K562 (cell line): Measurements from ENCODE around the gene GLIS1. TPM values are rescaled to one million over a fixed set of nuclear protein-coding genes. Genes with fewer than 3 reads are reported as not detected.
A peak's percentile ranks its signal among the peaks of the same experiment; 100 is the strongest.

Experiments used
- ATAC-seq: fragments of 200-7000 bp; cut with Tn5 transposase; 3 replicates; pipeline ENCODE4 v1.9.1; 2020; ENCODE audit warnings: moderate library complexity
- BruUV-seq: library from RNA; stranded (reverse); fragments of 400-500 nt; replicated peaks from 2 replicates; lab custom pipeline; 2021; lab: Mats Ljungman, UMichigan
- CTCF ChIA-PET: fragments of 300-600 bp; formaldehyde crosslinking; extraction: SDS; loops from one replicate; lab custom pipeline; 2021; ENCODE audit warnings: low intra/inter-chr PET ratio; lab: Yijun Ruan, JAX
- POLR2A ChIA-PET: fragments of 300-600, 350-650 bp; sonication (Branson Sonifier 250); formaldehyde crosslinking; extraction: SDS; loops from one replicate; lab custom pipeline; 2021; ENCODE audit warnings: antibody characterized with exemption, inconsistent platforms; lab: Yijun Ruan, JAX
- DNase-seq, 4 experiments: peaks; one replicate each; pipeline versions ENCODE4 v3.0.0 to v3.0.0-alpha.2; 2011 to 2018; ENCODE audit warnings: low spot score in 3 of 4, mixed read lengths in 3 of 4; ENCODE audit errors: extremely low read depth in 1 of 4
- FAIRE-seq: peaks from 2 replicates; lab custom pipeline; 2011; peaks lifted over from hg19 to GRCh38; lab: Jason Lieb, UNC
- H2AFZ ChIP-seq: 2 replicates; pipeline ENCODE4 v1.6.0; 2011; ENCODE audit warnings: low read depth, low read length, control low read depth, inconsistent platforms
- H3K27ac ChIP-seq: fragments of 200-600 bp; 3 replicates; pipeline ENCODE4 v1.8.0; 2011; ENCODE audit warnings: low read depth, mild to moderate bottlenecking, control low read depth, inconsistent platforms, low read length, moderate library complexity, mixed read lengths; ENCODE audit errors: extremely low read depth
- H3K27me3 ChIP-seq, 2 experiments: fragments of 300-600 bp in 1 of 2; 2 replicates in 1 of 2; 3 replicates in 1 of 2; pipeline versions ENCODE4 v1.6.0 to v1.8.0; 2011; ENCODE audit warnings: inconsistent platforms in 2 of 2, low read length in 2 of 2, mild to moderate bottlenecking in 1 of 2, mixed read lengths in 1 of 2, moderate library complexity in 1 of 2; ENCODE audit not compliant: control insufficient read depth in 2 of 2, insufficient read depth in 2 of 2
- H3K36me3 ChIP-seq: fragments of 300-600 bp; 3 replicates; pipeline ENCODE4 v1.8.0; 2011; ENCODE audit warnings: mild to moderate bottlenecking, low read length, inconsistent platforms; ENCODE audit not compliant: control insufficient read depth, insufficient read depth
- H3K4me1 ChIP-seq, 2 experiments: fragments of 200-600 bp in 1 of 2; replicated peaks in 1 of 2; 2 replicates in 1 of 2; 3 replicates in 1 of 2; pipeline versions ENCODE4 v1.5.1 to v1.8.0; 2011; ENCODE audit warnings: inconsistent platforms in 2 of 2, low read length in 2 of 2, mild to moderate bottlenecking in 1 of 2, mixed read lengths in 1 of 2, moderate library complexity in 1 of 2; ENCODE audit not compliant: control insufficient read depth in 2 of 2, insufficient read depth in 2 of 2
- H3K4me2 ChIP-seq: 2 replicates; pipeline ENCODE4 v1.6.1; 2011; ENCODE audit warnings: low read length, control low read depth, inconsistent platforms, mixed read lengths; ENCODE audit not compliant: insufficient read depth
- H3K4me3 ChIP-seq: fragments of 200-600 bp; sonication (generic), shearing (Covaris generic); 2 replicates; pipeline ENCODE4 v1.5.1; 2016; ENCODE audit warnings: control low read depth, inconsistent platforms
- H3K79me2 ChIP-seq: fragments of 200-600 bp; 3 replicates; pipeline ENCODE4 v1.8.0; 2011; ENCODE audit warnings: low read length, inconsistent platforms; ENCODE audit not compliant: control insufficient read depth, insufficient read depth
- H3K9ac ChIP-seq, 2 experiments: 2 replicates each; pipeline versions ENCODE4 v1.6.0 to v1.6.1; 2011; ENCODE audit warnings: low read depth in 2 of 2, low read length in 2 of 2, control low read depth in 1 of 2, inconsistent platforms in 1 of 2, mild to moderate bottlenecking in 1 of 2, mixed read lengths in 1 of 2; ENCODE audit not compliant: insufficient read depth in 1 of 2
- H3K9me1 ChIP-seq: one replicate; pipeline ENCODE4 v1.6.0; 2011; ENCODE audit warnings: inconsistent platforms, mild to moderate bottlenecking, low read length, moderate library complexity; ENCODE audit not compliant: control insufficient read depth, insufficient read depth
- H3K9me3 ChIP-seq: replicated peaks from 2 replicates; pipeline ENCODE4 v1.5.1; 2011; ENCODE audit warnings: low read depth, low read length, inconsistent platforms; ENCODE audit not compliant: control insufficient read depth, insufficient read depth
- H4K20me1 ChIP-seq: replicated peaks from 2 replicates; pipeline ENCODE4 v1.6.1; 2011; ENCODE audit warnings: low read length, inconsistent platforms, mixed read lengths; ENCODE audit not compliant: control insufficient read depth, insufficient read depth
- BACH1 ChIP-seq: fragments of 200-800 bp; sonication (Bioruptor generic); IDR thresholded peaks from 2 replicates; pipeline ENCODE4 v1.6.1; 2016; ENCODE audit warnings: missing genetic modification characterization, missing compliant biosample characterization
- FOXK1 ChIP-seq: sonication (generic); formaldehyde crosslinking; IDR thresholded peaks from 2 replicates; pipeline ENCODE4 v1.8.0; 2022; ENCODE audit warnings: missing genetic modification reagents, mild to moderate bottlenecking, borderline replicate concordance
- SRSF1 ChIP-seq: fragments of 200-400 bp; formaldehyde crosslinking; IDR thresholded peaks from 2 replicates; pipeline ENCODE4 v1.6.1; 2017; ENCODE audit warnings: mild to moderate bottlenecking, low read depth, low read length, moderate library complexity
- USF2 ChIP-seq: sonication (generic); formaldehyde crosslinking; IDR thresholded peaks from 2 replicates; pipeline ENCODE4 v1.5.0; 2020; ENCODE audit warnings: missing genetic modification reagents
- ZBTB17 ChIP-seq: fragments of 450-650 bp; formaldehyde crosslinking; IDR thresholded peaks from 2 replicates; pipeline ENCODE4 v1.4.0; 2020; ENCODE audit warnings: mild to moderate bottlenecking
- ZFP1 ChIP-seq: fragments of 450-650 bp; formaldehyde crosslinking; IDR thresholded peaks from 2 replicates; pipeline ENCODE4 v1.4.0; 2020; ENCODE audit warnings: mild to moderate bottlenecking, mixed read lengths
- WGBS: fragments of 100-300 bp; shearing (Covaris generic); methylation state at CpG from one replicate; pipeline ENCODE4 v1.1.6; 2016; ENCODE audit warnings: low coverage, mixed read lengths; ENCODE audit not compliant: insufficient coverage; ENCODE audit errors: missing lambda C conversion rate; 5-methylcytosine and 5-hydroxymethylcytosine counted together
- in situ Hi-C: fragments of 300-500 bp; cut with MboI; formaldehyde crosslinking; loops from 4 replicates; pipeline ENCODE4 v1.15.0; 2018; ENCODE audit warnings: inconsistent platforms, mixed read lengths
- intact Hi-C: fragments of 100-400 bp; cut with micrococcal nuclease; formaldehyde crosslinking; loops from 2 replicates; pipeline ENCODE4 v1.14.2; 2022
- polyA plus RNA-seq, 8 experiments: library from polyadenylated mRNA; depleted of rRNA in 4 of 8; stranded (reverse) in 5 of 8; unstranded in 3 of 8; fragments of >200 nt; fragmentation: Nextera tagmentation in 2 of 8; fragmentation: Illumina TruSeq in 1 of 8; extraction: Ambion mirVana in 2 of 8; extraction: Trizol in 1 of 8; gene quantifications; 2 replicates each; pipeline versions ENCODE4 v1.2.1 to v1.2.3, GENCODE V29; 2011 to 2014; ENCODE audit warnings: inconsistent platforms in 1 of 8, missing spikeins in 1 of 8
- total RNA-seq, 7 experiments: library from RNA; depleted of rRNA in 6 of 7; stranded (reverse); fragments of >200 nt in 6 of 7; fragmentation: Illumina TruSeq in 2 of 7; extraction: Trizol in 2 of 7; gene quantifications; 2 replicates each; pipeline versions ENCODE4 v1.2.1 to v1.2.3, GENCODE V29; 2011 to 2021; ENCODE audit warnings: low replicate concordance in 1 of 7
- TF ChIP-seq, protein P1 (sequence below), 3 experiments: IDR thresholded peaks in 2 of 3; conservative IDR thresholded peaks in 1 of 3; 2 replicates each; pipeline ENCODE4 v1.5.1; 2011 to 2012; ENCODE audit warnings: low read length in 3 of 3, mild to moderate bottlenecking in 3 of 3, control low read depth in 2 of 3, improper control_type of control experiment in 1 of 3, inconsistent platforms in 1 of 3, low read depth in 1 of 3, mixed read lengths in 1 of 3, moderate library complexity in 1 of 3; ENCODE audit not compliant: insufficient read depth in 2 of 3
- TF ChIP-seq, protein P2 (sequence below), 2 experiments: fragments of 450-650 bp; conservative IDR thresholded peaks; 2 replicates each; pipeline ENCODE4 v1.6.1; 2017; ENCODE audit warnings: mild to moderate bottlenecking in 2 of 2, moderate library complexity in 2 of 2

Gene GLIS1
- total and polyA plus RNA-seq, 9 of the 15 experiments (the other 6 are each of a cell fraction or from before 2014, with no cell fraction given), result not detected

DNA sequence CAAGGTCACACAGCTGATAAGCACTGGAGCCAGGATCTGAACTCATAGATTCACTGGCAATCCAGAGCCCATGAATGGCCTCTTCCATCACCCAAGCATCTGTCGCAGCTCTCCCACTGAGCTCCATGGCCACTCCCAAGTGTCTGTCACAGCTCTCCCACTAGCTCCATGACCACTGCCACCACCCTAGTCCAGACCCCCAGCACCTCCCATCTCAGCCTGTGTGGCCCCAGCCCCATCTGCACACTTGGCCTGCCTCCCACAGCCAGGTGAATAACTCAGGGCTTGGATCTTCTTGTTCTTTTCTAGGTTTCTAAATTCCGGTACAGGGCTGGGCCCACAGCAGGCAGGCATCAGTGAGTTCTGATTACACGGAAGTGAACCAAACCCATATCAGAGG is 76.0 kb downstream of the GLIS1 start:
- Histone ChIP-seq H3K27ac (no peak overlapping the region), H3K4me2 (no peak overlapping the region), H4K20me1 (peaks cover 5% of the 10 kb centered on the region; the same call in 1 of the 2 replicates), H2AFZ (no peak overlapping the region), H3K27me3 (peaks cover 7 to 47% of the 10 kb centered on the region in 2 experiments; a peak in 3 of 5 replicates), H3K4me1 (no peaks in the 10 kb centered on the region), H3K9me1 (no peaks in the 10 kb centered on the region), H3K79me2 (no peaks in the 10 kb centered on the region), H3K9me3 (no peaks in the 10 kb centered on the region), H3K4me3 (no peak overlapping the region), H3K36me3 (no peaks in the 10 kb centered on the region), H3K9ac (no peak overlapping the region)
- TF ChIP-seq BACH1 (tag), result no peak
- no peak for TF ChIP-seq FOXK1
- no peak for TF ChIP-seq ZBTB17 (CRISPR knock-in tag)
- no peak for TF ChIP-seq ZFP1
- BruUV-seq, result no TSS peak
- DNase-seq (no peak), FAIRE-seq (no peak), ATAC-seq (no peak)
- CTCF ChIA-PET, result no interaction called here
- in situ Hi-C loops, result no loop called here
- POLR2A ChIA-PET, result interaction anchor here (1.2 kb wide), 1 partner anchor 57 kb away, joined by 3 read pairs; no protein-coding TSS in a partner anchor
- intact Hi-C loops, result no loop called here
- 2% methylated on average over 3 of the region's 3 CpGs for WGBS

GRCh38 chr1:53662169-53662568 is 76.8 kb downstream of the GLIS1 start:
- Histone ChIP-seq H3K4me1 (no peaks in the 10 kb centered on the region), H3K9me3 (no peaks in the 10 kb centered on the region), H3K79me2 (no peaks in the 10 kb centered on the region), H3K9ac (no peak overlapping the region), H3K4me3 (no peak overlapping the region), H3K36me3 (no peaks in the 10 kb centered on the region), H3K9me1 (no peaks in the 10 kb centered on the region), H4K20me1 (peaks cover 5% of the 10 kb centered on the region; the same call in 1 of the 2 replicates), H2AFZ (no peak overlapping the region), H3K27ac (no peak overlapping the region), H3K4me2 (no peak overlapping the region), H3K27me3 (peaks cover 7 to 46% of the 10 kb centered on the region in 2 experiments; a peak in 3 of 5 replicates)
- no TSS peak for BruUV-seq
- 2% methylated on average over 11 of the region's 11 CpGs for WGBS
- intact Hi-C loops, result no loop called here
- FAIRE-seq, result no peak
- POLR2A ChIA-PET, result no interaction called here
- no peak for DNase-seq
- in situ Hi-C loops, result no loop called here
- TF ChIP-seq, protein P1, sequence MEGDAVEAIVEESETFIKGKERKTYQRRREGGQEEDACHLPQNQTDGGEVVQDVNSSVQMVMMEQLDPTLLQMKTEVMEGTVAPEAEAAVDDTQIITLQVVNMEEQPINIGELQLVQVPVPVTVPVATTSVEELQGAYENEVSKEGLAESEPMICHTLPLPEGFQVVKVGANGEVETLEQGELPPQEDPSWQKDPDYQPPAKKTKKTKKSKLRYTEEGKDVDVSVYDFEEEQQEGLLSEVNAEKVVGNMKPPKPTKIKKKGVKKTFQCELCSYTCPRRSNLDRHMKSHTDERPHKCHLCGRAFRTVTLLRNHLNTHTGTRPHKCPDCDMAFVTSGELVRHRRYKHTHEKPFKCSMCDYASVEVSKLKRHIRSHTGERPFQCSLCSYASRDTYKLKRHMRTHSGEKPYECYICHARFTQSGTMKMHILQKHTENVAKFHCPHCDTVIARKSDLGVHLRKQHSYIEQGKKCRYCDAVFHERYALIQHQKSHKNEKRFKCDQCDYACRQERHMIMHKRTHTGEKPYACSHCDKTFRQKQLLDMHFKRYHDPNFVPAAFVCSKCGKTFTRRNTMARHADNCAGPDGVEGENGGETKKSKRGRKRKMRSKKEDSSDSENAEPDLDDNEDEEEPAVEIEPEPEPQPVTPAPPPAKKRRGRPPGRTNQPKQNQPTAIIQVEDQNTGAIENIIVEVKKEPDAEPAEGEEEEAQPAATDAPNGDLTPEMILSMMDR (IDR thresholded peaks at IDR 0.05 in 2 of 3, conservative IDR thresholded peaks at IDR 0.05 in 1 of 3; ENCODE audit: insufficient read depth in 2 of 3, low read depth in 1 of 3, low read length in 3 of 3), result peak in 2 of 3 experiments; percentile 19 to 29; a peak in 2 of 6 replicates
- TF ChIP-seq USF2 (CRISPR knock-in tag) (no peak), SRSF1 (no peak)
- TF ChIP-seq, protein P2, sequence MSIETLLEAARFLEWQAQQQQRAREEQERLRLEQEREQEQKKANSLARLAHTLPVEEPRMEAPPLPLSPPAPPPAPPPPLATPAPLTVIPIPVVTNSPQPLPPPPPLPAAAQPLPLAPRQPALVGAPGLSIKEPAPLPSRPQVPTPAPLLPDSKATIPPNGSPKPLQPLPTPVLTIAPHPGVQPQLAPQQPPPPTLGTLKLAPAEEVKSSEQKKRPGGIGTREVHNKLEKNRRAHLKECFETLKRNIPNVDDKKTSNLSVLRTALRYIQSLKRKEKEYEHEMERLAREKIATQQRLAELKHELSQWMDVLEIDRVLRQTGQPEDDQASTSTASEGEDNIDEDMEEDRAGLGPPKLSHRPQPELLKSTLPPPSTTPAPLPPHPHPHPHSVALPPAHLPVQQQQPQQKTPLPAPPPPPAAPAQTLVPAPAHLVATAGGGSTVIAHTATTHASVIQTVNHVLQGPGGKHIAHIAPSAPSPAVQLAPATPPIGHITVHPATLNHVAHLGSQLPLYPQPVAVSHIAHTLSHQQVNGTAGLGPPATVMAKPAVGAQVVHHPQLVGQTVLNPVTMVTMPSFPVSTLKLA (conservative IDR thresholded peaks at IDR 0.05), result no peak
- no peak for ATAC-seq
- CTCF ChIA-PET, result no interaction called here
